AG10803 (cell line): ENCODE results near the gene REM1.
"Not testable (repeated sequence)": the region's sequence is repeated elsewhere in the genome, so short reads cannot be mapped to it uniquely, and the experiment has no call there.

ENCODE experiments used
- DNase-seq: peaks from one replicate; pipeline ENCODE4 v3.0.0; 2010; ENCODE audit warnings: low read depth
- H3K4me3 ChIP-seq: 2 replicates; pipeline ENCODE4 v1.5.1; 2011; ENCODE audit warnings: mild to moderate bottlenecking, low read length, control low read depth
- CTCF ChIP-seq: conservative IDR thresholded peaks from 2 replicates; pipeline ENCODE4 v1.5.1; 2011; ENCODE audit warnings: mild to moderate bottlenecking, low read length, control low read depth, inconsistent platforms

Gene REM1

GRCh38 chr20:31516651-31517050, 41.6 kb downstream of the REM1 start:
- DNase-seq: no peak
- TF ChIP-seq CTCF: no peak
- H3K4me3 ChIP-seq: peak overlapping the region; percentile 96

GRCh38 chr20:31517373-31517772, 42.3 kb downstream of the REM1 start:
- H3K4me3 ChIP-seq: peak overlapping the region; percentile 96
- peak; percentile 55 for TF ChIP-seq CTCF
- DNase-seq: peak; percentile 64

- H3K4me3 ChIP-seq, DNase-seq: not testable (repeated sequence)
Observed at GRCh38 chr20:31521267-31521666, 46.2 kb downstream of the REM1 start.

- no peak for TF ChIP-seq CTCF
- H3K4me3 ChIP-seq: no peak overlapping the region
- no peak for DNase-seq
Observed at GRCh38 chr20:31522731-31523130, 47.6 kb downstream of the REM1 start.

- DNase-seq: peak; percentile 32
Observed at GRCh38 chr20:31523361-31524283, 48.5 kb downstream of the REM1 start.

GRCh38 chr20:31527266-31527665, 52.2 kb downstream of the REM1 start:
- H3K4me3 ChIP-seq: no peak overlapping the region
- no peak for TF ChIP-seq CTCF
- peak; percentile 50 for DNase-seq

More at GRCh38 chr20:31523361-31524283, 48.5 kb downstream of the REM1 start:
- TF ChIP-seq CTCF: no peak
- no peak overlapping the region for H3K4me3 ChIP-seq
